SW 1271 (cell line): ENCODE results near the gene FOXD3.
"Not testable (repeated sequence)": the region's sequence is repeated elsewhere in the genome, so short reads cannot be mapped to it uniquely, and the experiment has no call there.

Source experiments
- DNase-seq, 2 experiments: peaks; one replicate each; lab custom pipeline; 2025; lab: John Stamatoyannopoulos, UW

Gene FOXD3

DNA sequence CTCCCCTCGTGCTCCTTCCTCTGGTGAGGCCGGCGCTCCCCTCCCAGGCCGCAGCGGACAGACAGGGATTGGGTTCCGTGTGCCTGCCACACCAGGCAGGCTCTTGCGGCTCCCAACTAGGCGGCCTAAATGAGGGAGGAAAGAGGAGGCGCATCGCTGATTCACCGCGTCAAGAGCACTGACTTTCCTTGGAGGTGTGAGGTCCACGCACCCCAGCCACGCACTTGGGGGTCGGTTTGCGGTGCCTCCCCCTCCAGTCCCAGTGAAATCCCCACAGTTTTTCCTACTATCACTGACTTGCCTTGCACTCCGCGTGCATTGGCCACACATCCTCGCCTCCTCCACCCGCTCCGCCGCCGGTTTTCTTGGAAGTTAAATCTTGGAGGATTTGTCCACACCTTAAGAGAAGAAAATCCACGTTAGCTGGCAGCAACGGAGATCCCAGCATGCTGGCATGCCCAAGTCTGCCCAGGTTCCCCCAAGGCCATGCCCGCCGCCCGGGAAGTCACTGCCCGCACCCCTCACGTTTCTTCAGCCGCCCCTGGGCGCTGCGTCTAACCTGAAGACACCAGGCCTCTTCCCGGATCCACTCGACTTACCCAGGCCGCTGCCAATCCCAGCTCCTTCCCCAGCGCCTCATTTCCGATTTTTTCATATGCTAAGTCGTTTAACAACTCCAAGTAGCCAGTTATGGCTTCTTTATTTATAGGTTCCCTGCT is 1.1 kb upstream of the FOXD3 start:
- DNase-seq = no peak

DNA sequence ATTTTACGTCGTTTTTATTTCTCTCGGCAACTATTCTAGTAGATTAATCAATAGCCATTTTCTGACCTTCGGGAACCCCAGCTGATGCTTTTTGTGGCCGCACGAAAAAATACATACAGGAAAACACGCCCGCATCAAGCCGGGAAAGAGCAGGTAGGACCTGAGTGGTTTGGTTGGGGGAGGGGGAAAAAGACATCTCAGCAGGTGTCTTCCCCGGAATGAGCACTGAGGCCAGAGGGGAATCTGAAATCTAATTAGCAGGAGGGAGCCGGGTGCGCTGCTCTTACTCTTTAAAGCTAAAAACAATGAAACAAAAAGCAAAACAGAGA is 618 bp upstream of the FOXD3 start:
- DNase-seq = no peak

DNA sequence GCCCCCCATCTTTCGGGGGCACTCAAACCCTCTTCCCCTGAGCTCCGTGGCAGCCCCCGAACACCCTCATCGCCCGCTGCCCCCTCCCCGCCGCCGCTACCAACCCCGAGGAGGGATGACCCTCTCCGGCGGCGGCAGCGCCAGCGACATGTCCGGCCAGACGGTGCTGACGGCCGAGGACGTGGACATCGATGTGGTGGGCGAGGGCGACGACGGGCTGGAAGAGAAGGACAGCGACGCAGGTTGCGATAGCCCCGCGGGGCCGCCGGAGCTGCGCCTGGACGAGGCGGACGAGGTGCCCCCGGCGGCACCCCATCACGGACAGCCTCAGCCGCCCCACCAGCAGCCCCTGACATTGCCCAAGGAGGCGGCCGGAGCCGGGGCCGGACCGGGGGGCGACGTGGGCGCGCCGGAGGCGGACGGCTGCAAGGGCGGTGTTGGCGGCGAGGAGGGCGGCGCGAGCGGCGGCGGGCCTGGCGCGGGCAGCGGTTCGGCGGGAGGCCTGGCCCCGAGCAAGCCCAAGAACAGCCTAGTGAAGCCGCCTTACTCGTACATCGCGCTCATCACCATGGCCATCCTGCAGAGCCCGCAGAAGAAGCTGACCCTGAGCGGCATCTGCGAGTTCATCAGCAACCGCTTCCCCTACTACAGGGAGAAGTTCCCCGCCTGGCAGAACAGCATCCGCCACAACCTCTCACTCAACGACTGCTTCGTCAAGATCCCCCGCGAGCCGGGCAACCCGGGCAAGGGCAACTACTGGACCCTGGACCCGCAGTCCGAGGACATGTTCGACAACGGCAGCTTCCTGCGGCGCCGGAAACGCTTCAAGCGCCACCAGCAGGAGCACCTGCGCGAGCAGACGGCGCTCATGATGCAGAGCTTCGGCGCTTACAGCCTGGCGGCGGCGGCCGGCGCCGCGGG is 837 bp downstream of the FOXD3 start:
- DNase-seq = peak; percentile 7 to 34

DNA sequence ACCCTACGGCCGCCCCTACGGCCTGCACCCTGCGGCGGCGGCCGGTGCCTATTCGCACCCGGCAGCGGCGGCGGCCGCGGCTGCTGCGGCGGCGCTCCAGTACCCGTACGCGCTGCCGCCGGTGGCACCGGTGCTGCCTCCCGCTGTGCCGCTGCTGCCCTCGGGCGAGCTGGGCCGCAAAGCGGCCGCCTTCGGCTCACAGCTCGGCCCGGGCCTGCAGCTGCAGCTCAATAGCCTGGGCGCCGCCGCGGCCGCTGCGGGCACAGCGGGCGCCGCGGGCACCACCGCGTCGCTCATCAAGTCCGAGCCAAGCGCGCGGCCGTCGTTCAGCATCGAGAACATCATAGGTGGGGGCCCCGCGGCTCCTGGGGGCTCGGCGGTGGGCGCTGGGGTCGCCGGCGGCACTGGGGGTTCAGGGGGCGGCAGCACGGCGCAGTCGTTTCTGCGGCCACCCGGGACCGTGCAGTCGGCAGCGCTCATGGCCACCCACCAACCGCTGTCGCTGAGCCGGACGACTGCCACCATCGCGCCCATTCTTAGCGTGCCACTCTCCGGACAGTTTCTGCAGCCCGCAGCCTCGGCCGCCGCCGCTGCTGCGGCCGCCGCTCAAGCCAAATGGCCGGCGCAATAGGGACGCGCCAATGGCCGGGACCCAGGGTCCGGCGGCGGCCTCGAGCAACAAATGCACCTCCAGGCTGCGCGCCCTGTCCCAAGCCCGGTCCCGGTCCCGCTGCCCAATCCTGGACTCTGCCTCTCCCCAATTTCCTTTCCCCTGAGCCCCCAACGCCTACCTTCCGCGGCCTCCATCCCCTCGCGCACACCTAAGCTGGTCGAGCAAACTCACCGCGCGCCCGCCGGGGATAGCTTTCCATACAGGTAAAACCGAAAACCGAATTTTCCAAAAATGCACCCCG is 1.8 kb downstream of the FOXD3 start:
- no peak for DNase-seq

DNA sequence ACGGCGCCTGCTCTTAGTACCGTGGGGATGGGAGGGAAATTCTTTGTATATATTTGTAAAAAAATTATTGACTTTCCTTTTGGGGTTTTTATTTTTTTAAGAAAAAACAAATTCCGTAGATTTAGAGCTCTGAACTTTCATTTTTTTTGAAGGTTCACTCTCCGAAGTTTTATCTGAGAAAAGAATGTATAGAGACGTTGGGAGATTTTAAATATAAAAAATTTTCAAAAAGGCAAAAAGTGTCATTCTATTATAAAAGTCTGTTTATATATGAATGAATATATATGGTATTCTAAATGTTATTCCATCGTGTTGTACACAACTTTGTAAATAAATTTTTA is 2.4 kb downstream of the FOXD3 start:
- no peak for DNase-seq

DNA sequence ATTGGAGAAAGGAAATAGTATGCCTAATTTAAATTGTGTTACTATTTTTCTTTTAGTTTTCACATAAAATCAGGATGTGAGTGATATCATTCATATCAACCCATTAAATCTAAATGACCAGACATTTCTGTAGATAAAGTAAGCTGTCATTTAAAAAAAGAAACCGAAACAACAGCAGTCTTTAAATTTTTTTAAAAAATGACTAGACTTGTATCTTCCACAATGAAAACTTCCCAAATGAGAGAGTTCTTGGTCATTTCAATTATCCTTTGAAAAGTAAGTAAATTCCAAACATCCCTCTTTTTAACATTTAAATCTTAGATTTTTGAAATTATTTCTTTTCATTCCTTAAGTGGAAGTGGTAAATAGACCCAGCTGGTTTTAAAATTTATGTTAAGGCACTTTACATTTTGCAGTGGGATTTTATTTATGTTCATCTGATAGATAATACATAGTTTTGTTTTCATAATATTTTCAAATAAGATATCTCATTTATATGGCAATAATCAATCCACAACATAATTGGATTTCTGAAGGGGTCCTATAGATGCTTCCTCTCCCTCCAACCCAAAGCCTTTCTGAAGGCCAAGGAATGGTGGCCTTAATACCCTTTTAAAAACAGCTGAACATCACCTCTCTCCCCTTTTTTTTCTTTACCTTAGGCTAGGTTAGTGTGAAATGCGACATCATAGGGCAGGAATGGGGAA is 3.1 kb downstream of the FOXD3 start:
- no peak for DNase-seq

DNA sequence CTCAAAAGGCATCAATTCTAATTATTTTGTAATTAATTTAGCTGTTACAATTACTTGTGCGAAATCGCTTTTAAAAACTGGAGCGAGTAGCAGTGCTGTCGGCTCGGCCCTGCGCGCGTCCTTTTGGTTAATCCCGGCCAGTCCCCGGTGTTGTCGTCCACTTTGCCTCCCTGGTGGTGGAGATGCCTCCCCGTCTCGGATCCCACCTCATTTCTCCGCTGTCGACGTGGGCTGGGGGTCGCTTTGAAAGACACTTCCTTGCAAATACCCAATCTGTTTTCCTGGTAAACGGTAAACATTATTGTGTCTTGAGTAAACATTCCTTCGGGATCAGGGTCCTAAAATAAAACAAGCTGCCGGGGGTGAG is 3.7 kb downstream of the FOXD3 start:
- DNase-seq = no peak

DNA sequence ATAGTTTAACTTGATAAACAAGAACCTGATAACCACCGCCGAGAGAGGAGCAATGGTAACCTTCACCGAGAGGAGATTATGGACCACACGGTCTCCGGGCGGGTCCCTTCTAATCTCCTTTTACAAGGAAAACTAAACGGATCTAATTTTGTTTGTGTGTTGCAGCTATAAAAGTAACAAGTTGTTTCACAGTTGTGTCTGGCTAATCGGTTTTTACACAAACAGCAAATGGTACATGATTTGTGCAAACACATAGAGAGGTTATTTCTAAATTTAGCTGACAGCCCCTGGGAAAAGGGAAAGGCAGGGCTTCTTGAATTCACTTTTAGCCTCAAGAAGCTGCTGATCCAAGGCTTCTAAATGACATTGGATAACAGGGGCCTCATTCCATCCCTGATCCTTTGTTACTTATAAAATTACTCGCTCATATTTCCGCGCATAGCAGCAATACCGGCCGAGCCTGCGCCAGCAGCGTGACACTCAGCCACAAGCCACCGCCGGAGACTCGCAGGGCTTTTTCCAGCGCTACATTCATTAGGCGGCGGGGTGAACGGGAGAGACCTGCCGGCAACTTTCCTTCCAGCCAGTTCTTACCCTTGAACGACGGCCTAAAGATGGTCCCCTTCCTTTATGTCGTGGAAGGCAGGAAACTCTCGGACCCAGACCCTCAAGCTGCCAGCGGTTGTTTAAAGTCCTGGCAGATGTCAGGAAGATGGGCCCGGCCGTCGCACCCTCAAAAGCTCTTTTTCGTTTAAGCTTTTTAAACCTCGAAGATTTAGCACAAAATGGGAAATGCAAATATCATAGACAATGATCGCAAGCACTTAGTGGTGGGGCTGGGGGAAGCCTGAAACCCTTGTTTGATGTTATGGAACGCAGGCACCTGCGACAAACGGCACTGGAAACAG is 4.4 kb downstream of the FOXD3 start:
- DNase-seq = no peak

DNA sequence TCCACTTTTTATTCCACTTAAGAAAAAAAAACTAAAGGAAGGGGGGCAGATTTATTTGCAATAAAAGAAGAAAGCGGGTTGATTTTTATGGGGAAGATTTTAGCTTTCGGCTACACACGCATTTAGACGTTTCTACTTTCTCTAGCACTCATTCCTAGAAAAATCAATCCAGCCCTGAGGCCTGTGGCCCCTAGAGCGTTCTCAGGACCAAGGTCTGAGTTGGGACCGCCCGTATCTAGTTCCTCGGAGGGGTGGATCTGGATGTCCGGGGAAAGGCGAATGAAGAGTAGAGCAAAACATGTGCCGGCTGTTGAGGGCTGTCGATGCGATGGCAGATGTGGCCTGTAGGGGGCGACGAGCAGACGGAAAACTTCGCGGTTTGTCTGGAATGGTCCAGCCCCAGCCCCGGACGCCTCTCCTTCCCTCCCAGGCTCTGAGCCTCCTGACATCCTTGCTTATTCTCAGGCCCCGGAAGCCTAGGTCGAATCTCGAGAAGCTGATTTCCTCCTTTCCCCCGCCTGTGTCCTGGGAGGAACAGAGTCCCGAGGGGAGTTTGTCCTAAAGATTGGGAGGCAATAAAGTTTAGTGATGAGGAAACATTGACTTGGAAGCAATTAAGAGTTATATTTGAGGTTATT is 5.2 kb downstream of the FOXD3 start:
- peak; percentile 38 to 73 for DNase-seq

DNA sequence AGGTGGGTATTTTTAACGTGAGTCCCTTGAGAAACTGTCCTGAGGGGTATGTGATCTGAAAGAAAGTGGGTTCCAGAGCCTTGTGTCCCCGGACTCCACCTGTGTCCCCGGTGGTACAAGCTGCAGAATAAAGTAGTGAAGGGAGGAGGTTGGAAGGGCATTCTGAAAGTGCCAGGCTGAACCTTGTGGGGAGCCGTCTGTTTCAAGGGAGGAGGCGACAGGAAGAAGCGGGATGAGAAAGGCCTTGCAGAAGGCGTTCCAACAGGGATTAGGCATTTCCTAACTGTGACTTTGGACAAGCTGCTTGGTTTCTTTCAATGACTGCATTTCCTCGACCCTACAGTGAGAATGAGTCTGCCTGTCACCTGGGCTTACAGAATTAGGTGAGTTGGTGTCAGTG is 5.8 kb downstream of the FOXD3 start:
- DNase-seq = no peak

DNA sequence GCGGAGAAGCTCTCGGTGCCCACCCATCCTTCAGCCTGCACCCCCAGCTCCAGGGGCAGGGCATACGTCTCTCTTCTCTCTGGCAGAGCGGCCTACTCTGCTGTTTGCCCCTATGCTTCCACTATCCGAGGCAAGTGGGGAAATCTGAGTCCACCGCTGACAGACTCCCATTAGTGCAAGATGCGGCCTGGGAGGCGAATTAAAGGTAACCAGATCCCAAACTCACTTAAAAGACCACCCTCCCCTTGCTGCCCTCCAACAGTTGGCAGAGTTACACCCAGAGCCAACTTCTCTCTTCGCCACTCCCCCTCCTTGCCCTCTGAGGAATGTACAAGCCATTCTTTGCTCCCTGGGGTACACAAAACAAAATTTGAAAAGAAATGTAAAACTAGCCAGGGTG is 6.4 kb downstream of the FOXD3 start:
- DNase-seq = no peak

DNA sequence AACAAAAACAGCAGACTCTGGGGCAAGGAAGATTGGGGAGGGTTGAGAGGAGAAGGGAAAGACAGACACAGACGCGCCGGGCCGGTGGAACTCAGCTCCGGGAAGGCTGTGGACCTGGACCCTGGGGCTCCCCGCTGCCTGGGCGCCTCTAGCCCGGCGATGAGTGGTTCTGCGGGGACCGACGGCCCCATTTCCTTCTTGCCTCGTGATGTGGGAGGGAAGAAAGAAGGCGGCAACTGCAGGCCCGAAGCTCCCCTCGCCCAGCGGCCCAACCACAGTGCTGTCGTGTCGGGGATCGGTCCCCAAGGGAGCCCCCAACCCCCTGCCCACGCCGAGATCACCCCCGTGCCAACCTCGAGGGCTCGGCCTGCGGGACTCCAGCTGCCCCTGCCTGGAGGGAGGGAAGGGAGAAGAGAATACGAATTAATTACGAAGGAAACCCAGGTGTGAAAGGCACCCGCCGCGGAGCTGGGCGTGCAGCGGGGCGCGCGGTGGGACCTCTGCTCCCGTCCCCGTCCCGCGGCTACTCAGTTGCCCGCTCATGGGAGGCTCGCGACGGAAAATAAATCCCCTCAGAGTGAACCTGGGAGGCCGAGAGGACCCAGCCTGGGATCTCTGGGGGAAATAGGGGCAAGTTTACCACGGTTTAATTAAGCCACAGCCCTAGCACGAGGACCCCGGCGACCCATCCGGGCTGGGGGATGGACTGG is 7.4 kb downstream of the FOXD3 start:
- DNase-seq = no peak

DNA sequence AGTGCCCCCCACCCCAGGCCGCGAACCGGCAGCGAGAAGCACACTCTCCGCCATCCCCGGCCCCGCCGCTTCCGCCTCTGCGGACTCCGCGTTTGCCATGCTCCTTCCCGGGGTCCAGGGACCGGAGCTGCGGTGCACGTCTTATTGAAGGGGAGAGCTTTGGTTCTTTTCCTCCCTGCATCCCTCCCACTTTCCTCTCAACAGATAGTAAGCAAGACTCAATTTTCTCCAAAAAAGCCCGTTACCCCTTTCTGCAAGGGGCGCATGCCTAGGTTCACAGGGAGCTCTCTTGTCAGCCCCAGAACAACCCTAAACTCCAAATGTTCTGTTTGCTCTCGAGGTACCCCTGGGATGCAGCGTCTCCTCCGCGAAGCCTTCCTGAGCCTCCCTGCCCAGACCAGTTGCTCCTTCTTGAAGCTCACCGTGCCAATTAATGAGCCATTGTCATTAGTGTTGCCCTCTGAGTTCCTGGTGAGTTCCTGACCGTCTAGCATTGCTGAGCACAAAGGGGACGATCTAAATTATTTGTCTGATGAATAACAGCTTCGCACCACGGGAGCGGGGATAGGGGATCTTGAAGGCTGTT is 8.1 kb downstream of the FOXD3 start:
- DNase-seq = no peak

DNA sequence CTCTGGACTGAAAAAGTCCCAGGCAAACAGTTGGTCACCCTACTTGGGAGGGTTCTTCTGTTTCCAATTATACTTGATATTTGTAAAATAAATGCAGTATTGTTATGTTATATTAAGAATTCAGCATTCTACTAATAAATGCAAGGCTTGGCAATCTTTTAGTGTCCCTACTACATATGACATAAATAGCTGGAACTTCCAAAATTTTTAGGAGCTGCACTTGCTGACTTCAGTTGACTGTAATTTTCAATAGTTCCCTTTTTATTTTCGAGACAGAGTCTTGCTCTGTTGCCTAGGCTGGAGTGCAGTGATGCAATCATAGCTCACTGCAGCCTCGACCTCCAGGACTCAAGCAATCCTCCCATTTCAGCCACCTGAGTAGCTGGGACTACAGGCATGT is 20.0 kb downstream of the FOXD3 start:
- no peak for DNase-seq

DNA sequence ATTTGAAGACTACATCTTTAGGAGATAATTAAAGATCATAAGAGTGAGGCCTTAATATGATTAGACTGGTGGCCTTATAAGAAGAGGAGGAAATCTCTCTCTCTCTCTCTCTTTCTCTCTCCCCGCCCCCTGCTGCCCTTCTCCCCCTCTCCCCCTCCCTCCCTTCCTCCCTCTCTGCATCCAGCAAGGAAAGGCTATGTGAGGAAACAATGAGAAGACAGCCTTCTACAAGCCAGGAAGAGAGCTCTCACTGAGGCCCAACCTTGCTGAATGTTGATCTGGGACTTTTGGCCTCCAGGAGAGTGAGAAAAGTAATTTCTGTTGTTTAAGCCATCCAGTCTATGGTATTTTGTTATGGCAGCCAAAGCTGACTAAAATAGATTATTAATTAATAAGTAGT is 21.6 kb downstream of the FOXD3 start:
- no peak for DNase-seq

DNA sequence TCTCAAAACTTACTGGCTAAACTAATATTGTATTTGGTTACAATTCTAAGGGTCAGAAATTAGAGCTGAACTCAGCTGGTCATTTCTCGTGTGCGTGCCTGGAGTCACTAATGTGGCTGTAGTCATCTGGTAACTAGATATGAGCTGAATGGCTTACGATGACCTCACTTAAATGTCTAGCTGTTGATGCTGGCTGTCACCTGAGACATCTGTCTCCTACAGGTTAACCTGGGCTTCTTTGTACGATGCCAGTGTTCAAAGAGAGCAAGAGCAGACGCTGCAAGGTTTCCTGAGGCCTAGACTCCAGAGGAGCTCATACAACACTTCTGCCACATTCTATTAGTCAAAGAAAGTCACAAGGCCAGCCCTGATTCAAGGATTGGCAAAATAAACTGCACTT is 28.0 kb downstream of the FOXD3 start:
- DNase-seq = no peak

DNA sequence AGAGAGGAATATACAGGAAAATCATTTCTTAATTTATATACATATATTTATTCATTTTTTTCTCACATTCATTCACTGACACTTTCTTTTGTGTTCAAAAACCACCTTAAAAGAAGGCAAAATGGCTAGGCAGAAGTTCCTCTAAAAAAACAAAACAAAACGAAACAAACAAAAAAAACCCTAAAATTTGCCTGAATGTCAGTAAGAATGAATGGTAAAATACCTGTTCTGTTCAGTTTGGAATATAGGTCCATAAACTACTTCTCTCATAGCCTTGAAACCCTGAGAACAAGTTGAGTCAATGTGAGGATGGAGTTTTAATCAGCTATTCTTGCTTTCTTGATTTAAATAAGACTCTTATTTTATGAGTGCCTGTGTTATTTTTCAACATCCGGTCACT is 30.4 kb downstream of the FOXD3 start:
- DNase-seq = no peak

DNA sequence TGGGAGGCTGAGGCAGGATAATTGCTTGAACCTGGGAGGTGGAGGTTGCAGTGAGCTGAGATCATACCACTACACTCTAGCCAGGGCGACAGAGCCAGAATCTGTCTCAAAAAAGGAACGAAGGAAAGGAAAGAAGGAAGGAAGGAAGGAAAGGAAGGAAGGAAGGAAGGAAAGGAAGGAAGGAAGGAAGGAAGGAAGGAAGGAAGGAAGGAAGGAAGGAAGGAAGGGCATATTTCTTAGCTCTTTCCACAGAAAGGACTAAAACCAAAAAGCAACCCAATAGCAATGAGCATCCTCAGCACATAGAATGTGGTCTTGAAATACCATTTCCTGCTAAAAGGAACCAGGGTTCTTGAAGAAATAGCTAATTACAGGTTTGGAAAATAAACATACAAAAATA is 33.9 kb downstream of the FOXD3 start:
- DNase-seq = not testable (repeated sequence)

DNA sequence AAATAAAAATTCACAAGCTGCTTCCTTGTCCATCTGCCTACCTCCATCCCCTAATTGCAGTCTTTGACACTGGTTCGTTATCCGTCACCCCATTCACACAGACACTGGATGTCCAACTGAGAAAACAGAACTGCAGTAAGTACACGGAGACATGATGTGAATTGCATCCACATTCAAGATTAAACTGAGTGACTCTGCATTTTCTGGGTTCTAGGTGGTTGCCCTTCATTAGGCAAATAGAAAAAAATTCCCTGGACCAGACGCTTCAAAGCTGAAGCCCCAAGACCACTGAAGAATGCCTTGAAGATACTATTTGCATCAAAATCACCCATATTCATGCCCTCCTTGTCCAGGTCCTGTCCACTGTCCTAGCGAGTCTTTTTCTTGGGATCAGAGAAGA is 37.2 kb downstream of the FOXD3 start:
- DNase-seq = no peak

DNA sequence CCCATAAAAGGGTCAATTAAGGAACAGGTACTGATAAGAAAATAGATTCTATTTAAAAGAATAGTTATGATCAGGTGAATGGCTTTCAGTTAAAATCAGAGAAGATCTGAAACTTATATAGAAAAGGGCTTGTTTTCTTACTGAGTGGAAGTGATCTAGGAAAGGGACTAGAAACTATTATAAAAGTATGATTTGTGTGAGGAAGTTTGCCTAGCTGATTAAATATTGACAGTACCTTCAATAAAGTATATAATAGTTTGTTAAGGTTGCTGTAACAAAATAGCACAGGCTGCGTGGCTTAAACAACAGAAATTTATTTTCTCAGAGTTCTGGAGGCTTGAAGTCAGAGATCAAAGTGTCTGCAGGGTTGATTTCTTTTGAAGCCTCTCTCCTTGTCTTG is 39.7 kb downstream of the FOXD3 start:
- no peak for DNase-seq
